Measurements from ENCODE around the gene AGAP2.

- TF ChIP-seq CTCF (IDR thresholded peaks at IDR 0.05) (no peak), USF2 (CRISPR knock-in tag; IDR thresholded peaks at IDR 0.05) (no peak), ATF3 (CRISPR knock-in tag; conservative IDR thresholded peaks at IDR 0.05) (no peak), SP1 (CRISPR knock-in tag; conservative IDR thresholded peaks at IDR 0.05) (no peak), KAT7 (CRISPR knock-in tag; IDR thresholded peaks at IDR 0.05; ENCODE audit: borderline replicate concordance) (no peak), ZMAT4 (CRISPR knock-in tag; IDR thresholded peaks at IDR 0.05) (no peak), AFF4 (CRISPR knock-in tag; IDR thresholded peaks at IDR 0.05; ENCODE audit: borderline replicate concordance) (no peak), TEAD1 (CRISPR knock-in tag; IDR thresholded peaks at IDR 0.05) (no peak), E2F5 (CRISPR knock-in tag; IDR thresholded peaks at IDR 0.05) (no peak), PREB (CRISPR knock-in tag; IDR thresholded peaks at IDR 0.05; ENCODE audit: borderline replicate concordance) (no peak)
Observed at GRCh38 chr12:57763881-57764661, 25.5 kb upstream of the AGAP2 start.
